Endothelial cell of umbilical vein (primary cell): Measurements from ENCODE around the gene KIF5C.

ENCODE experiments used
- CTCF ChIP-seq, 2 donors: IDR thresholded peaks; 1 replicate in 1 of 2; 2 replicates in 1 of 2; pipeline ENCODE4 v1.5.1; 2011; ENCODE audit warnings: low read length in 2 of 2, mild to moderate bottlenecking in 2 of 2, moderate library complexity in 2 of 2, control low read depth in 1 of 2, inconsistent platforms in 1 of 2, low read depth in 1 of 2; ENCODE audit not compliant: insufficient read depth in 1 of 2; ENCODE audit errors: extremely low read depth in 1 of 2
- EZH2 ChIP-seq: IDR thresholded peaks from 2 replicates; pipeline ENCODE4 v1.6.1; 2012; ENCODE audit warnings: borderline replicate concordance, low read depth, mild to moderate bottlenecking, moderate library complexity, low read length, inconsistent platforms; ENCODE audit not compliant: severe bottlenecking
- GATA2 ChIP-seq: IDR thresholded peaks from 2 replicates; pipeline ENCODE4 v1.7.0; 2011; ENCODE audit warnings: low read depth, mild to moderate bottlenecking, moderate library complexity, mixed read lengths, low read length; ENCODE audit not compliant: insufficient read length, insufficient read depth
- MAX ChIP-seq: IDR thresholded peaks from 2 replicates; pipeline ENCODE4 v1.6.1; 2011; ENCODE audit not compliant: insufficient read depth, insufficient read length
- MYC ChIP-seq: IDR thresholded peaks from one replicate; pipeline ENCODE4 v1.6.1; 2011; ENCODE audit warnings: mild to moderate bottlenecking, low read depth, low read length
- POLR2A ChIP-seq: IDR thresholded peaks from 2 replicates; pipeline ENCODE4 v1.6.1; 2012; ENCODE audit warnings: low read depth, mild to moderate bottlenecking, control low read depth, low read length
- POLR2AphosphoS5 ChIP-seq: IDR thresholded peaks from 2 replicates; pipeline ENCODE4 v1.6.1; 2012; ENCODE audit warnings: low read depth, mild to moderate bottlenecking, control low read depth, low read length, moderate library complexity; ENCODE audit not compliant: insufficient read depth

GRCh38 chr2:148861367-148861766, 13.7 kb upstream of the KIF5C start:
- TF ChIP-seq EZH2 (no peak), CTCF (IDR thresholded peaks at IDR 0.05; ENCODE audit: extremely low read depth in 1 of 2, insufficient read depth in 1 of 2, low read depth in 1 of 2, low read length in 2 of 2) (no peak), MAX (no peak), POLR2AphosphoS5 (no peak), POLR2A (no peak), GATA2 (no peak), MYC (no peak)
